ENCODE measurements around the gene PEAR1.

DNA sequence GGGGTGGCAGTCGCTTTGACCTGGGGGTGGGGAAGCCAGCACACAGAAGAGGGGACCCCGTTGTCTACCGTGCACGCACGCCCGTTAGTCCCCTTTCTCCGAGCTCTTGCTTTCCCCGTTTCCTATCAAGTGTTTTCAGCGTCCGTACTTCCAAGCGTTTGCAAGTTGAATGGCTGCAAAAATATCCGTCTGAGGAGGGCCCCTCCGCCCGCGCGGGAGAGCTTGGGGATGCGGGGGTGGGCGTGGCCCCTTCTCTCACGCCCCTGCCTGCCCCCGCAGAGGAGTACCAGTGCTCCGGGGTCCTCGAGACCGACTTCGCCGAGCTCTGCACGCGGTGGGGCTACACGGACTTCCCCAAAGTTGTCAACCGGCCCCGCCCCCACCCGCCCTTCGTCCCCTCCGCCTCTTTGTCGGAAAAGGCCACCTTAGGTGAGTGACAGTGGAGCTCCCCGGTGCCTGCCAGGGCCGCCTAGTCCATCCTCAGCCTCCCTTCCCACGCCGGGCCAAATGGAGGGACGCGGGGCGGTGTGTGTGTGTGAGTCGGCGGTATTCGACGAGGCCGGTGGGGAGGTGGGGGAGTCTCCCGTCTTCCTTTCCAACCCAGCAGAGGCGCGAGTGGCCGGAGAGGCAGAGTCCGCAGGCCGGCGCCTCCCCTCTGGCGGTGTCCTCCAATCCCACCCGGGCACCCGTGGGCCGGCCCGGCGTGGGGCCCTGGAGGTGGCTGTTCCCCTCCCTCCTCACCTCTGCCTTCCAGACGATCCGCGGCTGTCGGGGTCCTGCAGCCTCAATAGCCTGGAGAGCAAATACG lies 30.4 kb downstream of the PEAR1 start:
- TF ChIP-seq FOS (IDR thresholded peaks at IDR 0.05; ENCODE audit: low read depth, low read length): no peak
- TF ChIP-seq, protein P1, sequence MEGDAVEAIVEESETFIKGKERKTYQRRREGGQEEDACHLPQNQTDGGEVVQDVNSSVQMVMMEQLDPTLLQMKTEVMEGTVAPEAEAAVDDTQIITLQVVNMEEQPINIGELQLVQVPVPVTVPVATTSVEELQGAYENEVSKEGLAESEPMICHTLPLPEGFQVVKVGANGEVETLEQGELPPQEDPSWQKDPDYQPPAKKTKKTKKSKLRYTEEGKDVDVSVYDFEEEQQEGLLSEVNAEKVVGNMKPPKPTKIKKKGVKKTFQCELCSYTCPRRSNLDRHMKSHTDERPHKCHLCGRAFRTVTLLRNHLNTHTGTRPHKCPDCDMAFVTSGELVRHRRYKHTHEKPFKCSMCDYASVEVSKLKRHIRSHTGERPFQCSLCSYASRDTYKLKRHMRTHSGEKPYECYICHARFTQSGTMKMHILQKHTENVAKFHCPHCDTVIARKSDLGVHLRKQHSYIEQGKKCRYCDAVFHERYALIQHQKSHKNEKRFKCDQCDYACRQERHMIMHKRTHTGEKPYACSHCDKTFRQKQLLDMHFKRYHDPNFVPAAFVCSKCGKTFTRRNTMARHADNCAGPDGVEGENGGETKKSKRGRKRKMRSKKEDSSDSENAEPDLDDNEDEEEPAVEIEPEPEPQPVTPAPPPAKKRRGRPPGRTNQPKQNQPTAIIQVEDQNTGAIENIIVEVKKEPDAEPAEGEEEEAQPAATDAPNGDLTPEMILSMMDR (conservative IDR thresholded peaks at IDR 0.05; ENCODE audit: low read depth, low read length): no peak
- no peak for TF ChIP-seq RAD21 (IDR thresholded peaks at IDR 0.05; ENCODE audit: low read length)
- TF ChIP-seq, protein P2, sequence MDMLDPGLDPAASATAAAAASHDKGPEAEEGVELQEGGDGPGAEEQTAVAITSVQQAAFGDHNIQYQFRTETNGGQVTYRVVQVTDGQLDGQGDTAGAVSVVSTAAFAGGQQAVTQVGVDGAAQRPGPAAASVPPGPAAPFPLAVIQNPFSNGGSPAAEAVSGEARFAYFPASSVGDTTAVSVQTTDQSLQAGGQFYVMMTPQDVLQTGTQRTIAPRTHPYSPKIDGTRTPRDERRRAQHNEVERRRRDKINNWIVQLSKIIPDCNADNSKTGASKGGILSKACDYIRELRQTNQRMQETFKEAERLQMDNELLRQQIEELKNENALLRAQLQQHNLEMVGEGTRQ (IDR thresholded peaks at IDR 0.05; ENCODE audit: low read depth, low read length): no peak
- TF ChIP-seq POLR2A (IDR thresholded peaks at IDR 0.05; ENCODE audit: low read depth, low read length): no peak
- no peak for TF ChIP-seq MXI1 (IDR thresholded peaks at IDR 0.05; ENCODE audit: borderline replicate concordance, low read depth, low read length)

Data from IMR-90 (cell line).